Epithelial cell of esophagus (primary cell): ENCODE results near the gene MAPKAPK3.
A peak's percentile ranks its signal among the peaks of the same experiment; 100 is the strongest.

ENCODE experiments used
- DNase-seq: peaks from one replicate; pipeline ENCODE4 v3.0.0; 2010; ENCODE audit warnings: low read depth
- H3K4me3 ChIP-seq: 2 replicates; pipeline ENCODE4 v1.5.1; 2011; ENCODE audit warnings: mild to moderate bottlenecking, low read length, control low read depth
- TF ChIP-seq, protein P1 (sequence below): IDR thresholded peaks from 2 replicates; pipeline ENCODE4 v1.5.1; 2011; ENCODE audit warnings: low read depth, mild to moderate bottlenecking, low read length, control low read depth, inconsistent platforms; ENCODE audit not compliant: insufficient read depth; ENCODE audit errors: missing control alignments

MAPKAPK3 gene

DNA sequence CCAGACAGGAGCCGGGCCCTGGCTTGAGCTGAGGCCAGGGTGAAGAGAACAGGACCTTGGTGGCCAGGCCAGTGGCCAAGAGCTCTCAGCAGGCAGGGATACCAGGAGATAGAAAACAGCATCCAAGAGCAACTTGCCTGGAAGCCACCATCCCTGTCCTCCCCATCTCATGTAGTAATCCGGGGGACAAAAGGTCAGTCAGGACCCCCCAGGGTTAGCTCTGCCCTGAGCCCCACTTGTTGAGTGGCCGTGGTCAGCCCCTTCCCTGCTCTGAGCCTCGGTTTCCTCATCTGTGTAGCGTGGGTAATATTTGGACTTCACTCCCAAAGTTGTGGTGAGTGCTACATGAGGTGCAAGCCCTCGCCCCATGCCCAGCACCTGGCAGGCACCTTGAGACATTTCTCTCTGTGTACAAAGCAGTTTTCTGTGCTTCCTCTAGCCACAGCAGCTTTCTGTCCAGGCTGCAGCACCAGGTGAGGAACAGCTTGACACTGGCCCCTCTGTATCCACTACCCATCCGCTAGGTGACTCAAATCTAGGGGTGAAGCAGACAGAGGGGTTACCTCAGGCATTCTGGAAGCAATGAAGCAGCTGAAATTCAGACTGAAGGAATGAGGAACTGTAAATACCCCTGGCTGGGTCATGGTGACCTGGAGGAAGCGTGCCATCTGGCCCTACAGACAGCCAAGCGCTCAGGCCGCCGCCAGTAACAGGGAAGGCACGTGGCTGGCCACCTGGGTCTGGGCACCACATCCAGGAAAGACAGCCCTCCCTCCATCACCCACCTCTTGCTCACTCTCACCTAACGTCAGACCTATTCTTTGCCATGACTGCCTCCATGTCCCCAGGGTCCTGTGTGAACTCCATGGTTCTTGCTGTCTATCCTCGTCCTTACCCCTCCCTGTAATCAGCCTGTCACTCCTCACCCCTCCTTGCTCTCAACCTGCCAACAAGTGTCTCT lies 12.0 kb upstream of the MAPKAPK3 start:
- no peak for DNase-seq
- H3K4me3 ChIP-seq, result no peak overlapping the region
- TF ChIP-seq, protein P1, sequence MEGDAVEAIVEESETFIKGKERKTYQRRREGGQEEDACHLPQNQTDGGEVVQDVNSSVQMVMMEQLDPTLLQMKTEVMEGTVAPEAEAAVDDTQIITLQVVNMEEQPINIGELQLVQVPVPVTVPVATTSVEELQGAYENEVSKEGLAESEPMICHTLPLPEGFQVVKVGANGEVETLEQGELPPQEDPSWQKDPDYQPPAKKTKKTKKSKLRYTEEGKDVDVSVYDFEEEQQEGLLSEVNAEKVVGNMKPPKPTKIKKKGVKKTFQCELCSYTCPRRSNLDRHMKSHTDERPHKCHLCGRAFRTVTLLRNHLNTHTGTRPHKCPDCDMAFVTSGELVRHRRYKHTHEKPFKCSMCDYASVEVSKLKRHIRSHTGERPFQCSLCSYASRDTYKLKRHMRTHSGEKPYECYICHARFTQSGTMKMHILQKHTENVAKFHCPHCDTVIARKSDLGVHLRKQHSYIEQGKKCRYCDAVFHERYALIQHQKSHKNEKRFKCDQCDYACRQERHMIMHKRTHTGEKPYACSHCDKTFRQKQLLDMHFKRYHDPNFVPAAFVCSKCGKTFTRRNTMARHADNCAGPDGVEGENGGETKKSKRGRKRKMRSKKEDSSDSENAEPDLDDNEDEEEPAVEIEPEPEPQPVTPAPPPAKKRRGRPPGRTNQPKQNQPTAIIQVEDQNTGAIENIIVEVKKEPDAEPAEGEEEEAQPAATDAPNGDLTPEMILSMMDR, result no peak

DNA sequence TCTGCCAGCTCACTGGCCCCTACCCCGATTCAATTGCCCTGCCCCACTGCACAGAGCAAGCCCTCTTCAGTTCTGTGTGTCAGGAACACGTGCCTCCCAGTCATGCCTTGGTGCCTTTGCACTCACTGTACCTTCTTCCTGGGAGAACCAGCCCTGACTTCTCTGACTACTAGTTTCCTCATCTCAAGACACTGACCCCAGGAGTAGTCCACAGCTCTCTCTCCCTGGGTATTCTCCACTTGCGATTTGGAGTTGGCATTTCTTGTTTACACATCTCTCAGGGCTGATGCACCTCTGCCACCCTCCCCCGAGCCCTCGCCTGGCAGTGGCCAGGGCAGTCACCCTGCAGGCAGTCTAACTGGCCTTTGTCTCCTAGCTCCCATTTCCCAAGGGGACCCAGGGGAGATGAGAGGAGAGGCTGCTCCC lies 11.0 kb upstream of the MAPKAPK3 start:
- TF ChIP-seq, protein P1, result no peak
- DNase-seq, result peak; percentile 53
- H3K4me3 ChIP-seq, result no peak overlapping the region

DNA sequence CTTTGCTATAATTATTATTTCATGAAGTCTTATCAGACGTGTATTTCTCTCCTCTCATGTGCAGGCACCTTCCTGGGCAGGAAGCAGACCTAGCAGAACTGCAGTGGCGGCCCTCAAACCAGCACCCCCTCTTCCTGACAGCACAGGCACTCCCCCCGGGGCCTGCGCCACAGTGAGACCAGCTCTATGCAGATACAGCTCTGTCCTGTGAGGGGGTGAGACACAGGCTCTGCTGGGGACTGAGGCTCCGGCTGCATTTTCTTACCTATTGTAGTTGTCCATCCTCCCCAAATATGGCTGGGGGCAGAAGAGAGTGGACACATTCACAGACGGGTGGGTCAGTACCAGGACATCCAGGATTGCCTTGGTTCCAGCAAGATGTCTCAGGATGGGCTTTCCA lies 10.4 kb upstream of the MAPKAPK3 start:
- no peak for DNase-seq
- no peak overlapping the region for H3K4me3 ChIP-seq
- TF ChIP-seq, protein P1, result no peak

DNA sequence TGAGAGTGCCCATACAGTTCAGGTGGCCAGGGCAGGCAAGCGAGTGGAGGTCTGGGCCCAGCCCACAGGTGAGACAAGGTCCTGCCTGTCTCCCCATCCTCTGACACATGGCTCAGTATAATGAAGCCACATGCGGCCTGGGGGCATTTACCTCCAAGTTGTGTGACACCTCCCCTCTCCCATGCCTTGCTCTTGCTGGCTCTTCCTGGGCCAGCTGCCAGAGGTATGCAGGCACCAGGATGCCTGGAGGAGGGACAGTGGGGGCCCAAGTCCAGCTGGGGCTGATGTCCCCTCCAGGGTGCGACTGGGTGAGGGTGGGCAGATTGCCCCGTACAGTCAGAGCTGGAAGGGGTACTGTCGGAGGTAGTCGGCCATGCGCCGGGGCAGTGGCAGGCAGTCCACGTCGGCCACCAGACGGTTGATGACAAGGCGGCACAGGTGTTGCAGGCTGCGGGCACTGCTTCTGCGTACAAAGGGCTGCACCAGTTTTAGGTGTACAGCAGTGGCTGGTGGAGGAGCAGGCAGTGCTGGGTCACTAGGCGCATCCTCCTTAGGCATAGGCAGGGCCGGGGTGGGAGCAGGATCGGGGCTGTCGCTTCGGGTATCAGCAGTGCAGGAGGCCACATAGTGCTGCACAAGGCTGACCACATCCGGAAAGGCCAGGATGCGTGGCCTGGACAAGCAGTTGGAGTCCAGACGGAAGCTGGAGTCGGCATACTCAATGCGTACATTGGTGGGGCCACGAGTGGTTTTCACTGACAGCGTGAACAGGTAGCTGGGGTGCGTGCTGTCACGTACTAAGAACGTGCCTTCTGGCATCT lies 9.5 kb upstream of the MAPKAPK3 start:
- TF ChIP-seq, protein P1, result no peak
- no peak for DNase-seq
- no peak overlapping the region for H3K4me3 ChIP-seq

DNA sequence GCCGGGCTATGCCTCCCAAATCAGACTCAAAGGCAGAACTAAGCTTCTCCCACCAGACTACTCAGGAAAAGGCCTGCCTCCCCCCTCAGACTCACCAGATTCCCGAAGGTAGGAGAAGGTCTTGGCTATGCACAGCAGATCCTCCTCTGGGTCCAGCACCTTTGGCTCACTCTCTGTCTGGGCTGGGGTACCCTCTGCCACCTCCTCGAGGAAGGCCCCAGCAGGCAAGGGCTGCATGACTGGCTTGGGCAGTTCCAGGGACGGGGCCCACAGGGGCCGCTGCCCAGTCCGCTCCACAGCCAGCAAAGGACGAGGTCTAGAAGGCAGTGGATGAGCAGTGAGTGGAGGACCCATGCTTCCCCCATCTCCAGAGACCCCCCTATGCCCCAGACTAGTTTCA lies 8.7 kb upstream of the MAPKAPK3 start:
- H3K4me3 ChIP-seq, result no peak overlapping the region
- DNase-seq, result no peak
- TF ChIP-seq, protein P1, result no peak

DNA sequence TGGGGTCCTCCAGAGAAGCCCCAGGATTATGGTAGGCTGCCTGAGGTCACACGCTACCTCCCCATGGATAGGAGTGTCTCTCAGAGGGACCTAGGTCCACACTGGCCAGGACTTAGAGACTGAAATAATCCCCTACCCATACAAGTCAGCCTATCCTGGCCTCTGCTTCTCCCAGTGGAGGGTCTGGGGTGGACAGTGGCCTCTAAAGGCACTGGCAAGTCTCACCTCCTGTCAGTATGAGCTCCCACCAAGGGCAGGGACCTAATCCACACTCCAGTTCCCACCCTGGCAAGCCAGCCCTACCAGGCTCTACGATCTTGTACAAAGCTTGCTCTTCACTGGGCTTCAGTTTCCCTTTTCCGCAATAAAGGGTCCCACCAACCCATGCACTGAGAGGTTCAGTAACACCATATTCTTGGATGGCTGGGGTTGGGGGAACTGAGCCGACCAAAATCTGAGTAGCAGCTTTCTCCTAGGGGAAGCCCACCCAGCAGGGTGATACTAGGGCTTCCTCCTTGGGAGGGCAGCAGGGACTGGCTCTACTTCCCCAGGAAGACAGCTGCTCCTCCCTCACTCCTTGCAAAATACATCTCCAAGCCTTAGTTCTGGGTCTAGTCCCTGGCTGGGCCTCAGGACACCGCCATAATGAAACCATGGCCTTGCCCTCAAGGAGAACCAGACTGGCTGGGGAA lies 7.7 kb upstream of the MAPKAPK3 start:
- TF ChIP-seq, protein P1, result no peak
- DNase-seq, result no peak
- H3K4me3 ChIP-seq, result no peak overlapping the region
